Prostate gland (tissue), 2 donors: ENCODE results near the gene AGBL3.

Experiments
- POLR2A ChIP-seq: fragments of 450-650 bp; IDR thresholded peaks from one replicate; pipeline ENCODE4 v1.6.1; 2016; ENCODE audit warnings: antibody characterized with exemption, mild to moderate bottlenecking
- POLR2AphosphoS5 ChIP-seq: sonication (generic); formaldehyde crosslinking; IDR thresholded peaks from one replicate; pipeline ENCODE4 v1.6.1; 2017; ENCODE audit warnings: antibody characterized with exemption
- TF ChIP-seq, protein P1 (sequence below), 4 experiments: fragments of 200-600 bp in 2 of 4; fragments of 450-650 bp in 2 of 4; sonication (generic) in 2 of 4; IDR thresholded peaks; 1 replicate in 3 of 4; 2 replicates in 1 of 4; pipeline ENCODE4 v1.5.1; 2016 to 2019; ENCODE audit warnings: antibody characterized with exemption in 4 of 4, mild to moderate bottlenecking in 2 of 4, moderate library complexity in 2 of 4

- TF ChIP-seq POLR2A (no peak), POLR2AphosphoS5 (no peak)
- TF ChIP-seq, protein P1, sequence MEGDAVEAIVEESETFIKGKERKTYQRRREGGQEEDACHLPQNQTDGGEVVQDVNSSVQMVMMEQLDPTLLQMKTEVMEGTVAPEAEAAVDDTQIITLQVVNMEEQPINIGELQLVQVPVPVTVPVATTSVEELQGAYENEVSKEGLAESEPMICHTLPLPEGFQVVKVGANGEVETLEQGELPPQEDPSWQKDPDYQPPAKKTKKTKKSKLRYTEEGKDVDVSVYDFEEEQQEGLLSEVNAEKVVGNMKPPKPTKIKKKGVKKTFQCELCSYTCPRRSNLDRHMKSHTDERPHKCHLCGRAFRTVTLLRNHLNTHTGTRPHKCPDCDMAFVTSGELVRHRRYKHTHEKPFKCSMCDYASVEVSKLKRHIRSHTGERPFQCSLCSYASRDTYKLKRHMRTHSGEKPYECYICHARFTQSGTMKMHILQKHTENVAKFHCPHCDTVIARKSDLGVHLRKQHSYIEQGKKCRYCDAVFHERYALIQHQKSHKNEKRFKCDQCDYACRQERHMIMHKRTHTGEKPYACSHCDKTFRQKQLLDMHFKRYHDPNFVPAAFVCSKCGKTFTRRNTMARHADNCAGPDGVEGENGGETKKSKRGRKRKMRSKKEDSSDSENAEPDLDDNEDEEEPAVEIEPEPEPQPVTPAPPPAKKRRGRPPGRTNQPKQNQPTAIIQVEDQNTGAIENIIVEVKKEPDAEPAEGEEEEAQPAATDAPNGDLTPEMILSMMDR (IDR thresholded peaks at IDR 0.05) = no peak
These were observed 38.5 kb upstream of the AGBL3 start for GRCh38 chr7:134947831-134948230.
